HG03095 (cell line): ENCODE data around the gene PRR29.
"Not testable (repeated sequence)": the region's sequence is repeated elsewhere in the genome, so short reads cannot be mapped to it uniquely, and the experiment has no call there.

ENCODE experiments used
- ATAC-seq: cut with Tn5 transposase; IDR thresholded peaks from one replicate; pipeline ENCODE4 v1.9.1; 2021; ENCODE audit warnings: moderate library complexity; ENCODE audit not compliant: unreplicated experiment

The PRR29 gene

DNA sequence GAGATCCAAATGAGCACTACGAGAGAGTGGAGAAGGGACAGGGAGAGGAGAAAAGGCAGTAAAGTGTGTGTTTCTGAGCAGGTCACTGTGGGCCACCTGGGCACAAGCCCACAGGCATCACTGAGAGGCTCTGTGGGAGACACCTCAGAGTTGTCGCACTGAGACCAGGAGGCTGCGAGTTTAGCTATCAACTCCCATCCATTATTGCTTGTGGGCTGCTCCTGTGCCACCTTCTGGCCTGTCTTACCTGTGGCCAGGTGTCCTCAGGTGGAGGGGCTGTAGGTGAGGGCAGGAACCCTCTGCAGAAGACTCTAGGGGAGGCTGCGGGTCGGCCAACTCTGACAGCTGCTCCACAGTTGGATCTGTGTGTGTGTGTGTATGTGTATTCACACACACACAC, 2.5 kb upstream of the PRR29 start:
- no peak for ATAC-seq

DNA sequence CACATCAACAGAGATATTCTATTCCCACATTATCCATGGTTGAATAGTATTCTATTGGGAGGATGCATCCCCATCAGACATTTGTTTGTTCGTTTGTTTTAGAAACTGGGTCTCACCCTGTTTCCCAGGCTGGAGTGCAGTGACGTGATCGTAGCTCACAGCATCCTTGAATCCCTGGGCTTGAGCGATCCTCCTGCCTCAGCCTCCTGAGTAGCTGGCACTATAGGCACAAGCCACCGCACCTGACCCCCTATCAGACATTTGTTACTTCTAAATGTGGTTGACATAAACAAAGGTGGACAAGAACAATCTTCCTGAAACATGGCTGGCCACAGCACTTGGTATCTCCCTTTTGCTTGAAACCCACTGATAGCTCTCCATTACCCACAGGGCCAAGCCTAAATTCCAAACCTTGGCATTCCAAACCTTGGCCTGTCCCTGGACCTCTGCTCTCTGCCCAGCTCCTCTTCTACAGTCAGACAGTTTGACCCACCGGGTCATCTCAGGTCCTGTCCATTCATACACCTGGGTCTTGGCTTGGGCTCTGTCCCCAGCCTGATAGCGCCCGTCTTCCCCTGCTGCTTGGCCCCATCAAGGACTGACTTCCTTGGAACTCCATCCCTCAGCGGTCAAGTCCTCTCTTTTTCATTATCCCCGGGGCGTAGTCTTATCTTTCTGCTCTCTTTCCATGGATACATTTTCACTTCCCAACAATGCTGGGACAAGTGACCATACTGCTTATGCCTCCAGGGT, 1.5 kb upstream of the PRR29 start:
- ATAC-seq: no peak

DNA sequence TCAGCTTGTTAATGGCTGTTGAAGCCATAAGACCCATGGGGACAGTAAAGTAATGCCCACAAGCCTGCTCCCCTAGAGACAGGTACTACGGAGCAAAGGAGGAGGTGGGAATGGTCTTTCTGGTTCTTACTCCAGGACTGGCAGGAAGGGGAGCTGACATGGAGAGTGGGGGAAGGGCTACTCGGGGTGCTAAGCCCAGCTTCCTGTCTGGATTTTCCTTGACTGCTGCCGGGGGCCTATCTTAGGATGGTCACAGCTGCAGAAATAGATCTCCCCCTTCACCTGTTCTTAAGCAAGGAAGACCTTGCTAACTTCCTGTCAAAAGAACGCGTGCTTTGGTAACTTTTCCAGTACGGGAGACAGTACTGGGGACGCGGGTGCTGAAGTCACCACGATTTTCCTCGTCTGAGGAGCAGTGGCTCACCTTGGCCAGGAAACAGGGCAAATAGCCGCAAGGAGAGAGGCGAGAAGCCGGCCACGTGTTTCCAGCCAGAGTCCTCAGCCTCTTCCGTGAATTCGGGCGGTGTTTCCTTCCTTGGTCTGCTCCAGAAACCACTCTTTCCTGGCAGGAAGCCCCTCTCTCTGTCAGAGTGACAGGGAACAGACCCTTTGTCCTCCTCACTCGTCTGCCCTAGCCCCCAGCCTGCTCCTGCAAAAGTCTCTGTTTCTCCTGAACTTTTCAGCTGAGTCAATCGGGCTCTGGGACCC, 656 bp upstream of the PRR29 start:
- no peak for ATAC-seq

DNA sequence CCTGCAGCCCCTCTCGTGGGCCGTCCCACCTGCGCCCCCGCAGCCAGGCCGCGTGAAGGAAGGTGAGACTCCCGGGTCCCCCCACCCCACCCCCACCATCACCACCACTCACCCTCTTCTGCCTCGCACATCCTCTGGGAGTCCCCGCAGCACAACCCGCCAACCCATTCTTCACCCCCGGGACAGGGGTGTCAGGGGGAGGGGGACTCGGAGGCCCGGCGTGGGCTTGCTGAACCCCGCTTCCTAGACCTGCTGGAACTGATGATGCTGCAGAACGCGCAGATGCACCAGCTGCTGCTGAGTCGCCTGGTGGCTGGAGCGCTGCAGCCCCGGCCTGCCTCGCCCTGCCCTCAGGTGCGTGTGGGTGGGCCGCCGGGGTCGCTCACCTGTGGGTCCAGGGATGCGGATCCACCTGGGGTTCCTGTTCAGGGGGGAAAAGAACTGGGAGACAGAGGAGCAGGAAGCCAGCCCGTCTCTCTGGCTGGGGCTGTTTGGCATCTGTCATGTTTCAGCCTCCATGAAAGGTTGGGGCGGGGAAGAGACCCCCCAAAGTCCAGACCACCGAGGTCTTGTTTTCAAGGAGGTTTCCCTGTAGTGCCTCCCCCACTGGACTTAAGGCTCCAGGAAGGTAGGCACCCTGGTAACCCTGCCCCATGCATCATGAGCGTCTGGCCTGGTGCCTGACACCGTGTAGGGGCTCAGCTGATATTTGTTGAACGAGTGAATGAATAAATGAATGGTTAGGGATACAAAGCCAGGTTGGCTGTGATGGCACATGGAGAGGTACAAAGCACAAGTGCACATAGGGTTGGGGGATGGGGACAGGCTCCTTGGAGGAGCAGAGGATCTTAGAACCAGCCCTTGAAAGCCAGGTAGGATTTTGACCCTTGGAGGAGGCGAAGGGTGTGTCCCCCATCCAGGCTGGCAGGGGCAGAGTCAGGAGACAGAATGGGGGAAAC, 849 bp downstream of the PRR29 start:
- no peak for ATAC-seq

DNA sequence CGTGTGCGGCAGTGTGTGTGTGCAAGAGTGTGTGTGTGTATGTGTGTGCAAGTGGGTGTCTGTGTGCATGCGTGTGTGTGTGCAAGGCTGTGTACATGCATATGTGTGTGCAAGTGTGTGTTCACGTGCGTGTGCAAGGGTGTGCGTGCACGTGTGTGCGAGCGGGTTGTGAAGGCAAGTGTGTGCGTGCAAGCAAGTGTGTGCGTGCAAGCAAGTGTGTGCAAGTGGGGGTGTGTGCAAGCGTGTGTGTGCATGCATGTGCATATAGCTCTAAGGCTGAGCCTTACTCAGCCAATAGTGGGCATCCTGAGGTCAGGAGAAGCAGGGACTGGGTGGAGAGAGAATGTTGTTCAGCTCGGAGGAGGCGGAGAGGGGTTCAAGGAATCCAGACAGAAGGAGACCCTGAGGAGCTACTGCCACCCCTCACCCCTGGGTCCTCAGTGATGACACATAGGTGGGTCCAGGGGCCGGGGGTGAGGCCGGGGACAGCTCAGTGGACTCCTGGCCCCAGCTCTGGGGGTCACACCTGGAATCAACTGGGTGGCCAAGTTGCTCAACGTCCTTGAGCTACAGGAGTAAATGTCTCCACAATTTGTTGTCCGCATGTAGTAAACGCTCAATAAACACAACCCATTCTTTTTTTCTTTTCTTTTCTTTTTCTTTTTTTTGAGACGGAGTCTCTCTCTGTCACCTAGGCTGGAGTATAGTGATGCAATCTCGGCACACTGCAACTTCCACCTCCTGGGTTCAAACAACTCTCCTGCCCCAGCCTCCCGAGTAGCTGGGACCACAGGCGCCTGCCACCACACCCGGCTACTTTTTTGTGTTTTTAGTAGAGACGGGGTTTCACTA, 1.8 kb downstream of the PRR29 start:
- no peak for ATAC-seq

DNA sequence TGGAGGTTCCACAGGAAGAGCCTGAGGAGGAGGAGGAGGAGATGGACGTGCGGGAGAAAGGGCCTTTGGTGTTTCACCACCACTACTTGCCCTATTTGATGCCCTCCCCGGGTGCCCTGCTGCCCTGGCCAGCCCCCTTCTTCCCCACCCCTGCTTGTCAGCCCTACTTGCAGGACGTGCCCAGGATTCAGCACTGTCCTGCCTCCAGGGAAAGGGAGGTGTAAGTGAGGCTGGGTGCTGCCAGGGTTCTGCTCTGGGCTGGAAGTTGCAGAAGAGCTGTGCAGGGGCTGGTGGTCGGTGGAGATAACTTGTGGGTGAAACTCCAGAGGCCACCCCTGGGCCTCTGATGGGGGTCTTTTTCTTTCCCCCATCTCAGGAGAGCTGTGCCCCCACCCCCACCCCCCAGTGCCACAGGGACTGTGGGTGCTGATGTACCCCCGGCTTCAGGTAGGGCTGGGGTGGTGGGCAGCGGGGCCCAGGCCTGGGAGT, 3.0 kb downstream of the PRR29 start:
- ATAC-seq: no peak

DNA sequence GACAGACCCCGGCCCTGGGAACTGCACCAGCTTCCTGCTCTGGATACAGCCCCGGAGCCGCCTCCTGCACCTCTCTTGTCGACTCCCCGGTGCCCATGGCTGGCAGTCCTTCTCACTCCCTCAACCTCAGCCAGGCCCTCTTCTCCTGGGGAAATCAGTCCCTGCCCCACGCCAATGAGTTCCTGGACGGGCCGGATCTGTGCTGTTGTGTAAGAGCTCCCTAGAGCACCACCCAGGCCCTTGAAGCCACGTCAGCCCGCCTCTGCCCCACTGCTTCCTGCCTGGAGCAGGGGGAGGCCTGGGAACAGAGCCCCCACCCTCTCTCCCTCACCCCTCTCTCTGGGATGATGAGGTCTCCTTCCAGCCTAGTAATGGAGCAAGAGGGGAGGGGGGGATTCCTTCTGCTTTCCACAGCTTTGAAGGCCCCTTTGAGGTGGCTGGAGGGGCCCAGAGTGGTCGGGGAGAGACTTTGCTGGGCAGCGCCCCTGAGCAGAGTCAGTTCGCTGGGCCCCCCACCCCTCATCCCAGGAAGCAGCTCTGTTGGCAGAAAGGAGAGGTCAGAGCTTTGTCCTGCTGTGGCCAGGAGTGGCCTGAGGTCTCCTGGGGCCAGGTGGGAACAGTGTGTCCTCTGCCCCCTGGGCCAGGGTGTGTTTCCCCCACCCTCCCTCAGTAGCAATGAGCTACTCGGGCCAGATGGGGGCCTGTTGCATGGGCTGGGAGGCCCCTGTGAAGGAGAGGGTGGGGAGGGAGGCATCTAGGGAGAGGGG, 3.8 kb downstream of the PRR29 start:
- ATAC-seq: no peak

DNA sequence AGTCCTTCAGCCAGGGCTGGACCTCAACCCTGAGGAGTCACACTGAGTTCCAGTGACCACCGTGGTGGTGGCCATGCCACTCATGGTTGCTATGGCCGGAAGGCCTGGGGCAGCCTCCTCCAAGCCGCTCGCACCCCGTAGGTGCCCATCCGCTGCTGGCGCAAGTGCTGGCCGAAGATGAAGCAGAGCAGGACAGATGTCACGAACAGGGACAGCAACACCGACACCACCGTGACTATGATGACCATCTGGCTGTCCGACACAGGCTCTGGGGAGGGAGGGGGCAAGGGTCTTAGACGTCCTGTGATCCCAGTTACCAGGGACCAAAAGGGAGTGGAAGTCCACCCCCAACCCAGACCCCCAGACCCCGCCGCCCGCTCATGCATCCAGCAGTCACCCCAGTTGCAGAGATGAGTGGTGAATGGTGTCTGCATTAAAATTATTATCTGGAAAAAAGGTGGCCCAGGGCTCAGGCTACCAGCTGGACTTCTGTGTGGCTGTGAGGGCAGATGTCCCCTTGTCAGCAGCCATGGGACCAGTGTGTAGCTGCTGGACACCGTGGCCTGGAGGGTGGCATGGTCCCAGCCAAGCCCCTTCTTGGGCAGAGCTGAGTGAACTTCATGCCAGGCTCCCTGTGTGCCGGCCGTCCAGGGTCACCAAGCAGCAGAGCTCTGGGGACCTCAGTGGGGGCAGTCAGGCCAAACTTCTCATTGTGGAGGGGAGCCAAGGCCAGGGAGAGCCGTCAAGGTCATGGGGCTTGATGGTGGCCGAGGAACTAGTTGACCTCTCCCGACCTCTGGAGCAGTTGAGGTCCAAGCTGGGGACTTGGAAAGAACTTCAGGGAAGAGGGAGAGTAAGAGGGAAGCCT, 4.7 kb downstream of the PRR29 start:
- ATAC-seq: no peak

DNA sequence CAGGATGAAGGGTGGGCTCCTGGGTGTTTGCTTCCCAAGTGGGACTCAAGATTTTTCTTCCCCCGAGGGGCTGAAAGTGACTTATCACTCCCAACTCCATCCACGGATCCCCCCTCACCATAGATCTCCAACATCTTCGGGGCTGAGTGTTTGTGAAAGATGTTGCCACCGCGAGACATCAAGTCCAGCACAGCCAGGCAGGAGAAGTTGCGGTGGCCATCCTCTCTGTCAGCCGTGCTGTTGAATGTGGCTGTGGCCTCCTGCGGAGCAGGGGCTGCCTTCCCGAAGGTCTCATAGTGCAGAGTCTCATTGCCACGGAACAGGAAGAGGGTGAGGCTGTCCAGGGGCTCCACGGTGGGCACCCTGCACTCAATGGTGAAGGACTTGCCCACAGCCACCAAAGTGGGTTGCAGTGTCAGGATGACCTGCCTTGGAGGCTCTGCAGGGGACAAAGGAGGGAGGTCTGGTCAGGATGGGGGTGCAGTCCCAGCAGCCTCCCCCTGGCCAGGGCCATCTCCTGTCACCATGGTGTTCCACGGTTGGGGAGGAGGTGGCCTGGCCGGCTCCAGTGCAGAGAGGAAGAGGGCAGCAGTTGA, 5.5 kb downstream of the PRR29 start:
- ATAC-seq: no peak

DNA sequence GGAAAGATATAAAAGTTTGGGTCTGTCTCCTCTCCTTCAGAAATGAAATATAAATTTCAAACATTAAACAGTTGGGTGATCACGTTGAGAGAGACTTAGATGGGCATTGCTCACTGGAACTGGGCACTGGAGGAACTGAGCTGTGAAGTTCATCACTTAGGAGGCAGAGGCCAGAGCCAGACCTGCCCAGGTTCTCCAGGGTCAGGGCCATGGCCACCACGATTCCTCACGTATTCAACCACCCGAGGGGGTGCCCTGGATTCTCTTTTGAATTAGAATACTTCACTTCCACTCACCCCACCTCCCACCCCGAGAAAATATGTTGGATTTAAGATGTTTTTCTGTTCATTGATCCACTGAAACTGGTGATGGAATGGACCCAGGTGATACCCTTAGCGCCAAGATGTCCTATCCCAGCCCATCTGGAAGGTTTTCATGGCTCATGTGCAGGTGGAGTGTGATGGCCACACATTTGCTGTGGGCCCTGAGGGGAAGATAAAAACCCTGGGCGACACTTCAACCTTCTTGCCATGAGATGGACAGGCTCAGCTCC, 6.1 kb downstream of the PRR29 start:
- no peak for ATAC-seq

DNA sequence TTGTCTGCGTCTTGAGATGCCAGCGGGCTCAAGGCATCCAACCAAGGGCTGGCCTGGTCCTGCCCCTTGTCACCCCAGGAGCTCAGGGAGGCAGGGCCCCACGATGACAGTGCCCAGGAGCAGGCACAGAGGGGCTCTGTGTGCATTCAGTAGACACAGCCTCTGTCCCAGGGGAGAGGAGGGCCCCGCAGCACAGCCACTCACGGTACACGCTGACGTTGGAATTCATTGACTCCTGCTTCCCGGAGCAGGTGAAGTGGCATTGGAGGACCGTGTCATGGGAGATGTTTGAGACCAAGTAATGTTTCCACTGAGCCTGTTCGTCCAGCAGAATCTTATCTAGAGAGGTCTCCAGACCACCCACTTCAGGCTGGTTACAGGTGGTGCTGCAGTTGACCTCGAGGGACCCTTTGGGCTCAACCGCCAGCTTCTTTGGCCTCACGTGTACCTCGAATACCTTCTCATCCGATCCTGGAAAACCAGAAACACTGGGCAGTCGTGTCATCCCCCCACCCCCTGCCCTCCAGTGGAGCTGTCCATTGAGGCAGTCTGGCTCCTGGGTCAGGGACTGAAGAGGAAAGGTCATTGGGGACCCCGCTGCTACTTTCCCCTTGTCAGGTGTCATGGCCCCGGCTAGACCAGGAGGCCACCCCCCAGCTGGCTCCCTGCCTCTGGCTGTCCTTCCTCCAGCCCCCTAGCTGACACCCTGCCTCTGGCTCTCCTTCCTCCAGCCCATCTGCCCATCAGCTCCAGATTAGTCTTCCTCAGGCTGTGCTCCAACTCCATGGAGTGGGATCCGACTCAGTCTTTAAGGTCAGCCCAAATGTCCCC, 7.0 kb downstream of the PRR29 start:
- ATAC-seq: no peak

DNA sequence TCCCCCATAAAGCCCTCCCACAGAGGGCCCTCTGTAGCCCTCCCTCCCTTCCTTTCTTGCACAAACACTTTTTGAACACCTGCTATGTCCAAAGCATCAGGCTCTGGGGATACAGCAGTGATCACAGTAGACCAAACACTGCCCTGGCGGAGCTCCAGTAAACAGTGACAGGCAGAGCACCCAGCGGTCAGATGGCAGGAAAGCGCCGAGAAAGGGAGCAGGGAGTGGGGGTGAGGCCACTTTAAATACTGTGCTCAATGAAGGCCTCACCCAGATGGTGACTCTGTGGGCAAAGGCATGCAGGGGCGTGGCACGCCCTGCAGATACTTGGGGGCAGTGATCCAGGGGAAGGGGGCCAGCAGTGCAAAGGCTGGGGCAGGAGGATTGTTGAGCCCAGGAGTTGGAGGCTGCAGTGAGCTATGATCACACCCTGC, 7.6 kb downstream of the PRR29 start:
- no peak for ATAC-seq

DNA sequence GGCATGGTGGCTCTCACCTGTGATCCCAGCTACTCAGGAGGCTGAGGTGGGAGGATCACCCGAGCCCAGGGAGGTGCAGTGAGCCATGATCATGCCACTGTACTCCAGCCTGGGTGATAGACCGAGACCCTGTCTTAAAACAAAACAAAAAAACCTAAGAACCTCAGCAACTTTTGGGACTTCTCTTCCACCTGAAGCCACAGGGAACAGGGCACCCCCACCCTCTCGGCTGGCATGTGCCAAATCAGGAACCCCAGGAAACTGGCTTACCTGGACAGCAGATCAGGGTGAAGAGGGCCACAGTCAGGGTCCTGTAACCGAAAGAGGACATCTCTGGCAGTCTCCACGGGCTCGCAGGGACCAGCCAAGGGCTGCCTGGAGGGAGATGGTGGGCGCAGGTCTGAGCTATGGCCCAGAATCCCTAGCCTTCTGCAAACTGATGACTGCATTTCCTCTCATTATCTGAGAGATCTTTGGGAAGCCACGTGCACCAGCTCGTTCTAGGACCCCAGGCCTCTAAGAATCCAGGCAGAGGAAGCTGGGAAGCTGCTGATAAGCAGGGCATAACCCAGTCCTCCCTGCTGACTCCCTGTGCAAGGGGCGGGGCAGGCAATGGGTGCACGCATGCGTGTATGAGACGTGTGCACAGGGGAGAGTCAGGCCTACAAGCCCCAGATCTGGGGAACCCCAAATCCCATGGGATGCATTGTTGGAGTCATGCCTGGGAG, 8.4 kb downstream of the PRR29 start:
- no peak for ATAC-seq

DNA sequence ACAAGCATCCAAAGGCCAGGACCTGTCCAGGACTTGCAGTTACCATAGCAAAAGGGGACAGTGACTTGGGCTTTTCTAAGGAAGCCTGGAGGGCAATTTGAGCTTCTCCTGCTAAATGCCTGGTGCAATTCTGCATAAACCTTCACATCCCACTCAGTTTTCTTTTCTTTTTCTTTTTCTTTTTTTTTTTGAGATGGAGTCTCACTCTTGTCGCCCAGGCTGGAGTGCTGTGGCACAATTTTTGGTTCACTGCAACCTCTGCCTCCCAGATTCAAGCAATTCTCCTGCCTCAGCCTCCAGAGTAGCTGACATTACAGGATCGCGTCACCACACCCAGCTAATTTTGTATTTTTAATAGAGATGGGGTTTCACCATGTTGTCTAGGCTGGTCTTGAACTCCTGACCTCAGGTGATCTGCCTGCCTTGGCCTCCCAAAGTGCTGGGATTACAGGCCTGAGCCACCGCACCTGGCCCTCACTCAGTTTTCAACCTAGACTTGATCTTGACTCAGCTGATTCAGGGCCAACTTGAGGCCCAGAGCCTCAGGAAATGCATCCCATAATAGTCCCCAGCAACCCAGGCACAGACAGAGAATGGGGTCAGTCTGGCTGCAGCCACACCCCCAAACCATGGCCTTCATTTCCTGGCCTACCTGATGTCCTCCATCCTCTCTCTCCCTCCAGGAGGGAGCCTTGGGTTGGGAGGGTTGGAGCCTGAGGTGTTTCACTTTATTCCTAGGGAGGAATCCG, 9.1 kb downstream of the PRR29 start:
- ATAC-seq: not testable (repeated sequence)

DNA sequence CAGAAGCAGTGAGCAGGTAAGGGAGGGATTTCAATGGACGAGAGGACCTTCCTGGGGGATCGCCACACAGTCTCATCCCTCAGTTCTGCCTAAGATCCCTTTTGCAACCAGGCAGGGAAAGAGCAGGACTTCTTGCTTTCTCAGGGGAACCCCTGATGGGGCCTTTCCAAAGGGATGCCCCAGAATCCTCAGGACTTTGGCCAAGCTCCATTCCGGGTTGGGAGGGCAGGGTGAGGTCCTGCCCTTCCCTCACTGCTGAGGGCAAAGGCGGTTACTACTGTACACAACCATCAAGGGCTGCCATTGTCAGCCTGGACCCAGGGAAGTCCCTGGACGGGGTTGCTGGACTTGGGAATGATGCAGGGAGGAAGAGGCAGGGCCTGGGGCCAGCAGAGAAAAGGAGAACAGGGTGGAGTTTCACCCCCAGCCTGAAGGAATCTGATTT, 9.7 kb downstream of the PRR29 start:
- ATAC-seq: no peak

DNA sequence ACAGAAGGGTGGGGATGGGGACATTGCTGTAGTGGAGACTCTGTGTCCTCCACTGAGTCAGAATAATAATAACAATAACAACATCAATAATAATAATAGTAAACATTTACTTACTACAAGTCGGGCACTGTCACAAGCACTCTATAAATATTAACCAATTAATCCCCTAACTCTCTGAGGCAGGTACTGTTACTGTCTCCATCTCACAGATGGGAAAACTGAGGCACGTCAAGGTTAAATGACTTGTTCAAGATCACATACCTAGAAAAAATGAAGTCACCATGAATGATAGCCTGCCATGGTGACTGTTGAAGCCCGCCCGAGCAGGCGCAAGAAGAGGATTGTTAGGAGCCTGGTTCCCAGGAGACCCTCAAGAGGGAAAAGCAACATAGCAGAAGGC, 10.2 kb downstream of the PRR29 start:
- ATAC-seq: no peak
